Right ventricle myocardium inferior (tissue), 1 donor: ENCODE measurements around the gene MACROD1. TPM values are rescaled to one million over a fixed set of nuclear protein-coding genes. Genes with fewer than 3 reads are reported as not detected.

Experiments
- ATAC-seq: fragments of 200-7000 bp; cut with Tn5 transposase; one replicate; pipeline ENCODE4 v1.9.1; 2020; ENCODE audit warnings: mild to moderate bottlenecking, moderate library complexity
- DNase-seq: peaks from one replicate; pipeline ENCODE4 v3.0.0; 2021; ENCODE audit errors: missing footprints
- intact Hi-C: fragments of 100-400 bp; cut with DNase I; formaldehyde crosslinking; loops from one replicate; pipeline ENCODE4 v1.11.0; 2022
- total RNA-seq: library from RNA; stranded (reverse); fragmentation: NEBNext Ultra II Directional; extraction: Animal tissue kit (Norgen Biotek cat#: 25700); gene quantifications from one replicate; pipeline ENCODE4 v1.2.1, GENCODE V29; 2021
- donor health status: DM: no; HTN: yes; CAD: no; lungs with severe emphysema.

Gene MACROD1
- total RNA-seq, 1 donor from 2014 or later = 119 TPM

DNA sequence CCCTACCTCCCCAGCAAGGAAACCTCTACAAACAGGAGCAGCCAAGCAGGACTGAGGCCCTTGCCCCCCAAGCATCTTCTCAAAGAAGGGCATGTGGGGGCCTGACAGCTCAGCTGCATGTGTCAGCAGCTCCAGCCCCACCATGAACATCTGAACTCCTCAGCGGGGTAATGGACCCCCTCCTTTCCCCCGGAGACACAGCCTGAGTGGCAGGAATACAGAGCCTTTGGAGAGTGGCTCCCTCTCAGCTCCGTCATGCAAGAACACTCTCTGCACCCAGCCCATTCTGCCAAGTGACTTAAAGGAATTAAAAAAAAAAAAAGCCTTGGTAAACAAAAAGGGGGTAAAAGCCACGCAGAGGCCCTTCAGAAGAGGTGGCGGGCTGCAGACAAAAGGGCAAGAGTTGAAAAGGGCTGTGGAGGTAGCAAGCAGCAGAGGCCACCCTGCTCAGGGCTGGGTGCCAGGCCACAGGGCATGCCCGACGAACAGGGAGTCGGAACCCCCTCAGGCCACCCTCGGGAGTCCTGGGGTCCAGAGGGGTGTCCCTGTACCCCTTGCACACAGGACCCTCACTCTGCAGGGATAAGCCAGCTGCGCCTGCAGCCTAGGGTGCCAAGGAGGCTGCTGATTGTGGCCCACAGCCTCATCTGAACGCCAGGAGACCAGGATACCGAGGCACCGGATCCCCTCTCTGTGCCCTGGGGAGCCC is 62.5 kb downstream of the MACROD1 start:
- intact Hi-C loops = no loop called here
- DNase-seq (no peak), ATAC-seq (no peak)

GRCh38 chr11:64102005-64102738 is 63.7 kb downstream of the MACROD1 start:
- ATAC-seq = no peak
- no peak for DNase-seq

GRCh38 chr11:64101461-64101860 is 64.5 kb downstream of the MACROD1 start:
- no peak for DNase-seq
- intact Hi-C loops = no loop called here
- ATAC-seq = no peak

More at GRCh38 chr11:64102005-64102738, 63.7 kb downstream of the MACROD1 start:
- intact Hi-C loops = no loop called here

GRCh38 chr11:64100782-64101353 is 65.0 kb downstream of the MACROD1 start:
- intact Hi-C loops = no loop called here
- ATAC-seq (no peak), DNase-seq (no peak)

GRCh38 chr11:64100360-64100759 is 65.6 kb downstream of the MACROD1 start:
- intact Hi-C loops = no loop called here
- DNase-seq (no peak), ATAC-seq (no peak)

- intact Hi-C loops = no loop called here
- DNase-seq (no peak), ATAC-seq (no peak)
Observed at GRCh38 chr11:64099436-64099835, 66.5 kb downstream of the MACROD1 start.

- DNase-seq = no peak
- no peak for ATAC-seq
- intact Hi-C loops = no loop called here
Observed at GRCh38 chr11:64098318-64098831, 67.5 kb downstream of the MACROD1 start.

DNA sequence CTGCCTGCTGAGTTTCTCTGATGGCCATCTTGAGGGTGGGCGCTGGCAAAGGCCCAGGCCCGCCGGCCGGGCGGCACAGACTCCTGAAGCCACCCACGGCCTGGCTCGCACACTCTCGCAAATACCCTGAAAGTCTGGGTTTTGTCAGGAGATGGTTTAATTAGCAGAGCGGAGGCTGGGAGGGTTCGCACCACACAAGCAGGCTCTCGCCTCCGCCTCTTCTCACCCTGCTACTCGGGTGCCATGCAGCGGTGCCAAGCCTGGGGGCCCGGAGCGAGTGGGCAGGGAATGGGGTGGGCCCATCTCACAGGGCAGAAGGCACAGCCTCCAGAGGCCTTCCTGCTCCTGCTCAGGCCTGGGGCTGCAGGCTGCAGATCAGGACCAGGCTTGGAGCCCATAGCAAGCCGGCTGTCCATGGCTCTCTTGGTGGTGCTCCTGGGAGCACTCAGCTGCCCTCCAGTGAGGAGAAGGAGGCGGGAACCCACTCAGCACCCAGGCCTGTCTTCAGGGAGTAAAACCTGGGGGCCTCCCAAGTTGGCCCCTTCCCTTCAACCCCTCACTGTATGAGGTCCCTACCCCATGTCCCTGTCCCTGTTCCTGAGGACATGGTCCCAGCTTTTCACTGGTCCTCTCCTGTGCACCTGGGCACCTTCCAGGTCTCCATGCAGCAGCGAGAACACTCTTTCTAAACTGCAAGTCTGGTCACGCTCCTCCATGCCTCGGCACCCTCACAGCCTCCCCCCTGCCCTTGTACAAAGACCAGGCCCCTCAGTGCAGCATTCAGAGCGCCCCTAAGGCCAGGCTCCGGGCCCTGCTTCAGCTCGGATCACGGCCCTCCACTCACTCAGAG is 68.2 kb downstream of the MACROD1 start:
- intact Hi-C loops = no loop called here
- no peak for ATAC-seq
- DNase-seq = no peak

GRCh38 chr11:64096835-64097234 is 69.1 kb downstream of the MACROD1 start:
- no peak for ATAC-seq
- DNase-seq = no peak
- intact Hi-C loops = no loop called here

- intact Hi-C loops = no loop called here
- DNase-seq = no peak
- peak; percentile 15 for ATAC-seq
Observed at GRCh38 chr11:64095949-64096348, 70.0 kb downstream of the MACROD1 start.

DNA sequence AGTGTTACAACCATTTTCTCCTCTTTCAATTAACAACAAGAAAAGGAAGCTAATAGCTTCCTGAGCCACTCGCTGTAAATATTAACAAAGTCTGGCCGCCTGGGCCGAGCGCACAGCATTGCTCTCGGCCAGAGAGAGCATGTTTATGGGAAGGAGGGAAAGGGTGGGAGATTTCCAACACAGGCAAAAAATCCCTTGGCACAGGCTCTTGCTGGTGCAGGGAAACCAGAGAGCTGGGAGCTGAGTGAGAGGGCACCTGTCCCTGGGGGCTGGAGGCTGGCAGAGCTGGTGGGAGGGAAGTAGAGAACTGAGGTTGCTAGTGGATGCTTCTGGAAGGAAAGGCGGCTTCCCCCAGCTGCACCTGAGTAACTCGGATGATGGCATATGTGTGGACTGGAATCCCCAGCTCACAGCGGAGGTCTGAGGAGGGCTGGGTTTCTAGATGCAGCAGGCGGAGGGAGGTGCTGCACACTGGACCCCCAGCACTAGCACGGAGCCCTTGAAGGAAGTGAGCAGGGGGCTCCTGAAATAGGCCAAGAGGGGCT is 70.6 kb downstream of the MACROD1 start:
- DNase-seq (no peak), ATAC-seq (no peak)
- intact Hi-C loops = no loop called here

DNA sequence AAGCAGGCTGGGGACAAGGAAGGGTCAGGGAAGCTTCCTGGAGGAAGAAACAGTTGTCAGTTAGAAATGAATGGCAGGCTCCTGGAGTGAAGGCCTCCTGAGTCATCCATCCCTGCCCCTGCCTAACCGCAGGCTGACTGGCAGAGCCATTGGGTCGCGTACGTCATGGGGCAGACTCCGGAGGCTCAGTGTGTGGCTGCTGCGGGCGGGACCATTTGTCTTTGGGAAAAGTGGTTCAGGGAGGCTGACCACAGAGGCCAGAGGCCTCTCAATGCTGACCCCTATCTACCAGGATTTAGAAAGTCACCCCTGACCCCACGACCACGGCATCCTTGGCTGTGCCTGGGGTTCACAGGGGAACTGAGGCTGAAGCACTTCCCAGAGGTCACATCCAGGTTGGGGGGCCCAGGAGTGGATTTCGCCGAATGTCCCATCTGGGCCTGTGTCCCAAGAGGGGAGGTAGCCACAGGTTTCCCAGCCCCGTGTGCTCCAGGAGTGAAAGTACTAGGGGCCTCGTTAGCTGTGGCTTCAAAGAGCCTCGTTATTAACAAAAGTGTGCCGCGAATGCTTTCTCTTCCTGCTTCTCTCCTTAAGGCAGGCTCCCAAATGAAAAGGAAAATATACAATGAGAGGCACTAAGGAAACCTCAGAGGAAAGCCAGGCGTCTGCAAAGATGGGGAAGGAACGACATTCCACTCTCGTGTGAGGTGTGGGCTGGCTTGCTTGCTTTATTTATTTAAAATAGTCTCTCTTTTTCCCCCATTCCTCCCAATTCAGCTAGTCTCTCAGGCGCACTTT is 71.3 kb downstream of the MACROD1 start:
- ATAC-seq (no peak), DNase-seq (no peak)
- intact Hi-C loops = no loop called here

DNA sequence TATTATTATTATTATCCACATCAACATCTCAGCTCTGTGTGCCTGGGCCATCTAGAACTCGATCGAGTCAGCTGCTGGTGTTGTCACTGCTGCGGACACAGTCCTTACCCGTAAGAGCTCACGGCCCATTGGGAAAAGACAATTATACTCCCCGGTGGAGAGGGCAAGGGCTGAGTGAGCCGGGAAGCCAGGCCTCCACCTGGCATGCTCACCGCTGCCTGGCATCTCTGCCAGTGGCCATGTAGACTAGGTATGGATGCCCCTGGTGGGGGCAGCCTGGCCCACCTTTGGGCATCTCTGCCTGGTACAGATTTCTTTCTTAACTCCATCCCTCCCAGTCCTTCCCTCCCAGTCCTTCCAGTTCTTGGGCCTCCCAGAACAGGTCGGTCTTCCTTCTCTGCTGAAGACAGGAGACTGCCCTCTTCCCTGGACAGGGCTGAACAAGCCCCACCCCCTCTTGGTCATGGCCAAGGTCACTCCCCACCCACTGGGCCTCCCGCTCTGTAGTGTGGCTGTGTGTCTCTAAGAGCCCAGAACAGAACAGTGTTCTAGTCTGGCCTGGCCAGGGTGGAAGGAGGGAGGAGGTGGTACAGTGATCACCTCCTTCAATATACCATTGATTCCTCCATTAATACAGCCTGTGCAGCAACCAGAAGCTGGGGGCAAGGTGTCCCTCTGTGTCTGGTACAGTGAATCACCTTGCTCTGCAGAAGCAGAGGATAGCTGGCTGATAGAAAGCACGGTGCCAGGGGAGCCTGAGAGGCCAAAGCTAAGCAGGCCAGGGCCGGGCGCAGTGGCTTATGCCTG is 72.5 kb downstream of the MACROD1 start:
- ATAC-seq (no peak), DNase-seq (no peak)
- intact Hi-C loops = no loop called here

DNA sequence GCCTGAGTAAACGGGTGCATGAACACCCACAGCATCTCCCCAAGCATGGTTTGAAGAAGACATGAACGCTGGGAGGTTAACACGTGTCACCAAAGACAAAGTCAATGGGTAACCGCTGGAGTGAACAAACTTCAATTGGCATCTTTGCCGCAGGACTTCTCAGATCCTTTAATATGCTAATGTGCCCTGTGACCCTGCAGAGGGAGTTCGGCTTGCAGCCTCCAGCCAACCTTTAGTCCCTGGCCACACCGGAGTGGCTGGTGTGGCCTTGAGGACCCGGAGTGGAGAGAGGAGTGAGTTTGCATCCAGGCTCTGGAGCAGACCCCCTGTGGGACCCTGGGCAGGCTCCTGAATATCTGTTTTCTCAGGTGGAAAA is 73.2 kb downstream of the MACROD1 start:
- intact Hi-C loops = no loop called here
- ATAC-seq (no peak), DNase-seq (no peak)

DNA sequence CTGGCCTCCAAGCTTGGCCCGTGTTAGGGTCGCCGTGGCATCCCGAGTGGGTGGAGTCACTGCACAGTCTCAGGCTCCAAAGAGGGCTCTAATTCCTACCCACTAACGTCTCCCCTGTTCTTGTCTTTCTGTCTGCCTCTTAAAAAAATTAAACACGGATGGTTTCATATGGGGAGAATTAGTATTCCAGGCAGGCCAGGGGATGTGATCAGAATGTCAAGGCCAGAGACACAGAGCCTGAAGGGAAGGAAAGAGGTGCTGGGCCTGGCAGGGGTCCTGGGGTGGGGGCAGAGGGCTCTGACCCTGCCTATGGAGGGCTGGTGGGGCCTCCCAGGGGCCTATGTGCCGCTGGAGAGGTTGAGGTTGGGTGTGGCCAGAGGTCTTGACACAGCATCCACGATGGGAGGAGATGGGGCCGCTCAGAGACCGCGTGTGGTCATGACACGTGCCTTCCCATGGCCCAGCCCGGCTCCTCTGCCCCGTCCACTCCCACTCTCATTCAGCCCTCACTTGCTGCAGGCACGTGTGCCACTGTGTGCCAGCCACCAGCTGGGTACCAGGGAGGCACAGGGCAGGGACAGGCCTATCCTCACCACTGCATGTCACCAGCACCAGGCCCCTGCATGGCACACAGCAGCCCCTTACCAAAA is 73.7 kb downstream of the MACROD1 start:
- intact Hi-C loops = no loop called here
- ATAC-seq (no peak), DNase-seq (no peak)

GRCh38 chr11:64090806-64091516 is 75.0 kb downstream of the MACROD1 start:
- intact Hi-C loops = no loop called here
- DNase-seq = no peak
- no peak for ATAC-seq
